COR-L47 (cell line): Measurements from ENCODE around the gene TRABD2B.

Experiments
- DNase-seq: peaks from one replicate; lab custom pipeline; 2025; lab: John Stamatoyannopoulos, UW

TRABD2B gene

DNA sequence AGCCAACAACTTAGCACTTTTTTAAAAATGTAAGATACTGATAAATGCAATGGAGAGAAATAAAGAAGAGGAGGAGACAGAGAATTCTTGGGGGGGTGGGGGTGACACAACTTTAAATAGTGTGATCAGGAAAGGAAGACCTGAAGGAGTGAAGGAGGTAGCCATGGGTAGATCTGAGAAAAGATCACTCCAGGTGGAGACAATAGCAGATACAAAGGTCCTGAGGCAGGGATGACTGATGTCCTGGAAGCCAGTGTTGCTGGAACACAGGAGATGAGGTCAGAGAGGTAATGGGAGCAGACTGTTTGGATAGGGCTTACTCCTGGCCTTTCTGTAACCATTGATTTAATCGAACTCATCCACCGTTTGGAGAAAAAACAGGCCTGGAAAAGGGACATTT is 24.6 kb upstream of the TRABD2B start:
- DNase-seq: no peak

DNA sequence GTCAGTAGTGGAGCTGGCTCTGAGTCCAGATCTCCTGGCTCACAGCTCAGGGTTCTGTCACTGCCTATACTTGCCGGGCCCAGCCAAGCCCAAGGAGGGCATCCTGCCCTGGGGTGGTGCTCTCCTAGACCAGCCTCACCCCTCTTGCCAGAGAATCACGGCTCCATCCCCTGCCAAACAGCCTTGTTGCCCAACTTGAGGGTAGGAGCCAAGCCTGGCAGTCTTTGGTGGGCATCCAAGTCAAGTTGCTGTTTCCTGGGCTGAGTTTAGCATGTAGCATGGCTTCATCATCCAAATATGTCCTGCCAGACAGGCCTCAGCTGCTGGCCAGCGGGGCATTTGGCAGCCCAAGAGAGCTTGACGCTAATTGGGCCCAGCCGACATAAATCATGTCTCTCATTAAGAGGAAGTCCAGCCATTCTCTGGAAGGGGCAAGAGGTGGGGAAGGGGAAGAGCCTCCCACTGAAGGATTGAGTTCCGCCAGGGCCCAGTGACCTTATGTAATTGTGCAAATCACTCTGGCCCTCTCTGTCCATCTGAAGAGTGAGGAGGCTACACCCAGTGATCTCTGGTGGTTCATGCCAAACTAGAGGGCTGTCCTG is 22.6 kb upstream of the TRABD2B start:
- DNase-seq: no peak

DNA sequence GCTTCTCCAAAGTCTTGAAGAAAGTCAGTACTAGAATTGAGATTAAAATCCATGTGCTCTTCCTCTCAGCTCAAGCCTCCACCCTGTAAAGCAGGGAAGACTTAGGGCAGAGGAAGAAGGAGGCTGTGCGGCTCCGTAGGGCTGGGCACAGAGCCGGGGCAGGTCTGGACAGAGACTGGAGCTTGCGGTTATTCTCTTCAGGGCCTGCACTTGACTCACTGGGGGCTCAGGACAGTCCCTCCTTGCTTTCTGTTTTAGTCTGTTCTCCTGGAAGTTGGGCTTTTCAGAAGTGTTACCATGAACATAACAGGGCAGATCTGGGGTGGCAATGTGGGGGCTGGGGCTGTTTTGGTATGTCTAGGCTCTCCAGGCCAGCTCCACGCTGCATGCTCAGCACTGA is 21.6 kb upstream of the TRABD2B start:
- no peak for DNase-seq

DNA sequence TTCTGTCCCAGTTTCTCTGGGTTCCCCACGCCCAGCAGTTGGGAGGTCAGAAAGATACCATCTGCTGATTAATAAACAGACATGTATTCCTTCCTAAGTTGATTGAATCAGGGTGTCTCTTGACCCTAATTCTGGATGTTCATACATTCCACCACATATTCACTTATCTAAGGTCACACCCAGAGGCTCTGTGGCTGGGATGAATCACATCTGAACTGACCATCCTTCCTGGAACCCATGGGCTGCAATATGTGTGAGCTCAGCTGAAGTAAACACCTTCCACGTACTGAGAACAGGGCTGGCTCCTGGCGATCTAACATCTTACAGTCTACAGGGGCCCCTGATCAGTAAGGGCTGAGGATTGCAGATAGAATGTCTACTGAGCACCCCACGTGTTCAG is 20.5 kb upstream of the TRABD2B start:
- DNase-seq: no peak

DNA sequence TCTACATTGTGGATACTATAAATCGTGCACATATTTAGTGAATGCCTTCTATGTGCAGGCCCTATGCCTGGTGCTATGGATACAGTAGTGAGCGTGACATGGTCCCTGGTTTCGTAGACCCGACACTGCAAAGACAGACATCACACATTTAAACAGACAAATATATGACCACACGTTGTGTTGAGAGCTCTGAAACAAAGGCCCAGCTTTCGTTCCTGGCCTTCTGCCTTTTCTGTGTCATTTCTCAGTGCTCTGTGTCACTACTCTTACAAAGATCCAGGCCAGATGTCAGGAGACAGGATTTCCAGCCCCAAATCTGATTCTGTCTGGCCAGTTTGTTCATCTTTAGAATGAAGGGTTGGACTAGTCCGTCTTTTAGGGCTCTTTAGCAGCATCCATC is 19.3 kb upstream of the TRABD2B start:
- no peak for DNase-seq

DNA sequence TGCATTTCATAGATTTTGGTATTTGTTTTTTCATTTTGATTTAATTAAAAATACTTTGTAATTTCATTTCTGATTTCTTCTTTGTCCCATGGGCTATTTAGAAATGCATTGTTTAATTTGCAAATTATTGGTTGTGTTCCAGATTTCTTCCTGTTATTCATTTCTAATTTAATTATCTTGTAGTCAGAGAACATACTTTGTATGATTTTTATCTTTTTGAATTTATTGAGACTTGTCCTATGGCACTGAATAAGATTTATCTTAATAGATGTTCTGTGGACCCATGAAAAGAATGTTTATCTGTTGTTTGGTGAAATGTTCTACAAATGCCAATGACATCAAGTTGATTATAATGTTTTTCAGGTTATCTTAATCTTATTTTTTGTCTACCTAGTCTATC is 16.1 kb upstream of the TRABD2B start:
- no peak for DNase-seq

DNA sequence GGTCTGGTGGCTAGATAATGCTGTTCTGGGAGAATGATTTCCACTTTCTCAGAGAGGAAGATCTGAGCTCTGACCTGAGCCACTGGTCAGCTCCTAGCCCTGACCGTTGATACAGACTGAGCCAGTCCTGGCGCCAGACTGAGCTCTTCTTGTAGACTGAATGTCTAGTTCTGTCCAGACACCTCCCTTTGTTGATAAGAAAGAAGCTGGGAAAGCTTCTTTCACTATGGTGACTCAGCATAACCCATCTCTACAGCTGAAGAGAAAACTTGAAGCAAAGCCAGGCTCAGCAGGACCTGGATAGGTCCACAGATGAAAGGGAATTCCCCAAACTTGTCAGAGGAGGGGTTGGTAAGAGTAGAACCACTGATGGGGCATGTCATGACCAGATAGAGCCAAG is 9.9 kb upstream of the TRABD2B start:
- DNase-seq: no peak

DNA sequence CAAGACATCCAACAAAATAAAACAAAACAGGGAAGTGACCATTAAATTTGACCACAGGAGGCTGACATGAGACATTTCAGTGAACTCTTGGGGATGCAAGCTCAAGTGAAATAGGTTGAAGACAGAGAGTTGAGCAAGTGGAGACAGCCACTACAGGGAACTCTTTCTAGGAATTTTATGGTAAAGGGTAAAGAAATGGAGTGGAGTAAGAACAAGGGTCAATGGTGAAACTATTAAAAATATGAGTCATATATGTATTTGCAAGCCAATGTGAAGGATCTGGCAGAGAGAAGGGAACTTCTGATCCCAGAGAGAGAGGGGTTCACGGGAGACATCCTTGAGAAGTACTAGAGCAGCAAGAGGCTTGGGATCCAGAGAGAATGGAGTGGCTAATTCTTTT is 9.1 kb upstream of the TRABD2B start:
- DNase-seq: no peak

DNA sequence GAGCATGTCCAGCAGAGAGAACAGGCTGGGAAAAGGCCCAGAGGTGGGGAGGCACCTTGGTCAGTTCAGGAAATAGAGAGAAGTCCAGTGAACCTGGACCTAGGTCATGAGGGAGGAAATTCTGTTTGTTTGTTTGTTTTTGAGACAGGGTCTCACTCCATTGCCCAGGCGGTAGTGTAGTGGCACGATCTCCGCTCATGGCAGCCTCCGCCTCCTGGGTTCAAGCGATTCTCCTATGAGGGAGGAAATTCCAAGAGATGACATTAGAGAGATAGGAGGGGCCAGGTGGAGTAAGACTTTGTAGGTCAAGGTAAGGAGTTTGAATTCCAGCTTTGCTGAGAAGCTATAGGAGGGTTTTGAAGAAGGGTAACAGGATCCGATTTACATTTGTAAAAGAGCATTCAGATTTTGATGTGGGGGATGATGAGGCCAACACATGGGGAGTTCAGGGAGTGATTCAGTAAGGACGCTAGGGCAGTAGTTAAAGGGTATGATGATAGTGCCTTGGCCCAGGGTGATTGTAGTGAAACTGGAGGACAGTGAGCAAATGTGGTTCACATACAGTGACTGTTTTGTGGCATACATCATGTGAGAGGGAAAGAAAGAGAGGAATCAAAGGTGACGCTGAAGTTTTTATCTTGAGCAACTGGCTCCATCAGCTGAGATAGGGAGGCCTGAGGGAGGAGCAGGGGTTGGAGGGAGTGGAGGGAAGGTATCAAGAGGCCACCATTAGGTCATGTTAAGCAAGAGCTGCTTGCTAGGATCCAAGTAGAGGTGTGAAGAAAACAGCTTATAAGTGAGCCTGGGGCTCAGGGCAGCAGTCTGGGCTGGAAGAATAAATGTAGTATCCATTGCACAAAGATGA is 8.3 kb upstream of the TRABD2B start:
- DNase-seq: no peak

DNA sequence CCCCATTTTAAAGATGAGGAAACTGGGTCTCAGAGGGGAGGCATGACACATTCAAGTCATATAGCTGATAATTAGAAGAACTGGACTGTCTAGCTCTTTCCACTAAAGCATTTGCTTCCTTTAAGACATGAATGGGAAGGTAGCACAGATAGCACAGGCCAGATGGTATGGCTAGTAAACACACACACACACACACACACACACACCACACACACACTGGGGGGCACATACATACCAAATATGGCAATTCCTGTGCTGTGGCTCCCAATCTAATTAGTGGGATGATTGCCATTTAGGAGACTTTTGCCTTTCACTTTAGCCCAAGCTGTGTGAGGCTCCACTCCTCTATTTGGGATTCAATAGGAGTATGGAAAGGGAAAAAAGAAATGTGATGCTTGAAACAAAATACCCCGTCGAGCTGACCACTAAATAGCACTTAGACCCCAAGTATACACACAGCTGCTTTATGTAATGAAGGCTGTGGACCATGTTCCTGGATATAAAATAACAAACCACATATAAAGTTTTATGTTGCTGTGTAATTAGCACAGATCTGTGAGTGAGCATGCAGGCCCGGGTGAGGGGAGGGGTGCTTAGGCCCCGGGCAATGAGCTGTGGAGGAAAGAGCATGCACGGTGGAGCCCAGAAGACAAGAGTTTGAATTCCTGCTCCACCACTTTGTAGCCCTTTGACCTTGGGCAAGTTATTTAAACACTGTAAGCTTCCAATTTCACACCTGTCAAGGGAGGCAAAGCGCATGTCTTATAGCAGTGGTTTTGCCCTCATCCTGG is 6.8 kb upstream of the TRABD2B start:
- peak; percentile 36 for DNase-seq

DNA sequence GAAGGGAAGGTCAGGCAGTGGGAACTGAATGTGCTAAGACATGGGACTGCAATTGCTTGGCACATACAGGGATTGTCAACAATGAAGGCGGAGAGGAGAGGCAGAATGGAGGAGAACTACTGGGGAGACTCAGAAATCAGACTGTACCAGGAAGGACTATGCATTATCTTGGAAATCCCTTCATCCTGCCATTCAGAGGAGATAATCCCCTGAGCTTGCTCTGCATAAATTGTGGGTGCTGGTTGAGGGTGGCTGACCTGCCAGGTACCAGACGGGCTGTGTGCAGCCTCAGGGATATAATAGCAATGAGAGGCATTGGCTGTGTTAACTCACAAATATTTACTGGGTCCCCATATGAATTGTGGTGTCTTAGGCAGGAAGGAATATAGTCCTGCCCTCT is 5.0 kb upstream of the TRABD2B start:
- no peak for DNase-seq

DNA sequence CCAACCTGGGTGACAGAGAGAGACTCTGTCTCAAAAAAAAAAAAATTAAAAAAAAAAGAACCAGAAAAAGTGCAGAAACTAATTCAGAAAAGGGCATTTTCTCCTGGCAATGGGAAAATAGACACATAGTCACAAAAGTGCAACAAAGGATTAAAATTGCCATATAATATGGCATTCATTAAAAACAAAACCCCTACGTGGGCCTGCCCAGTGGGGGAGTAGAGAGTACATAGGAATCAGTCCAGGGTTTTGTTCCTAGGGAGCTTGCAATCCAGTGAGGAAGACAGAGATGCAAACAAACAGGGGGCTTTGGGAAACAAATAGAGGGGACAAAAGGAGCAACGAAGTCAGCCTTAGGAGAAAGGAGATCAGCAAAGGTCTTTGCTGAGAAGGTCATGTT is 4.5 kb upstream of the TRABD2B start:
- no peak for DNase-seq

DNA sequence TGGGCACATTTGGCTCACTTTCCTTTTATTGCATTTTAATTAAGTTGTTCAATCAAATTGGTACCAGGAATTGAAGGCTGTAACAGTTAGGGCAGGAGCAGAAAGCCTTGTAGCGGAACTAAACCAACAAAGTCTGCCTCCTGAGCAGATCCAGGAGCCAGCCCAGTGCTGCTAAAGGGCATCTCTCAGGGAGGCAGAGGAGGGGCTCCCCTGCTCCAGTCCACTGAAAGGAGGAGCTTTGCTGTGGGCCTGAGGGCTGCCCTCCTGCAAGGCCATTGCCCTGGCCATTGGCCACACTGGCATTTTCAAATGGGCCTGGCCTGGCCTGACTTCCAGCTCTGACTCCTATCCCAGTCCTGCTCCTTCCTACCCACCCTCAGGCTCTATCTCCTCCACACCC is 3.7 kb upstream of the TRABD2B start:
- no peak for DNase-seq

DNA sequence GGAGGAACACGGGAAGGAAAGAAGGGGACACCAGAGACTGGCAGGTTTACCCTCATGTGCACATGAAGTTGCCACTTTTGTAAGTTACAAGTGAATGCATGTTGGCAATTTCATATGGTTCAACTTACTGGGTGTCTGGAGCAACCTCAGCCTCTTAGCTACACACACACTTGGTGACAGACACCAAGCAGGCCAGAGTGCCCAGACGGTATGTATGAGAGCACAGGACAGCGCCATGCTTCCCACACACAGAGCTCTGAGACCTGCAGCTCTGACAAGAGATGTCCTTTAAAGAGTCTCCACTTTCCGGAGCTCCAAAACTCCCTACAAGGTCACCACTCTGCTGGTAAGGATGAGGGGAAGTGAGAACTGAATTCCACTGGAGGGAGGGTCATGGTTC is 1.9 kb upstream of the TRABD2B start:
- DNase-seq: no peak

DNA sequence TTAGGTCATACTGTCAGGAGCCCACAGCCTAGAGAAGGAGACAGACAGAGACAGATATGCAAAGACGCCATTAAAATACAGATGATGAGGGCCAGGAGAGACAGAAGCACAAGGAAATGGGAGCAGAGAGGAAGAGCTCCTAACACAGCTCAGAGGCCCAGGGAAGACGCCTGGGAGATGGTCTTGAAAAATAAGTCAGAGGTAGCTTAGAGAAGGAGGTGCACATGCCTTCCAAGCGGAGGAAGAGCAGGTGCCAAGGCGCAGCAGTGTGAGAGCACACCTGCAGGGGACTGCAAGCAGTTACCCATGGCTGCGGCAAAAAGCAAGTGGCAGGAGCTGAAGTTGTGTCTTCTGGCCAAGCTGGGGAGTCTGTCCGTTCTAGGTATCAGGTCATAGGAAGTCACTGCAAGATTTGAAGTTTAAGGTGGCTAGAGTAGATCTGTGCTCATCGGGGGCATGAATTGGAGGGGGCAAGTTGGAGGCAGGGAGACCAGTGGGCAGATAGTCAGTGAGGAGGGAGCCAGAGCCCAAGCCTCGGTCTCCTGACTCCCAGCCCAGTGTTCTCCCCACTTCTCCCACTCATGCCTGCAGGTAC is 1.3 kb upstream of the TRABD2B start:
- no peak for DNase-seq

DNA sequence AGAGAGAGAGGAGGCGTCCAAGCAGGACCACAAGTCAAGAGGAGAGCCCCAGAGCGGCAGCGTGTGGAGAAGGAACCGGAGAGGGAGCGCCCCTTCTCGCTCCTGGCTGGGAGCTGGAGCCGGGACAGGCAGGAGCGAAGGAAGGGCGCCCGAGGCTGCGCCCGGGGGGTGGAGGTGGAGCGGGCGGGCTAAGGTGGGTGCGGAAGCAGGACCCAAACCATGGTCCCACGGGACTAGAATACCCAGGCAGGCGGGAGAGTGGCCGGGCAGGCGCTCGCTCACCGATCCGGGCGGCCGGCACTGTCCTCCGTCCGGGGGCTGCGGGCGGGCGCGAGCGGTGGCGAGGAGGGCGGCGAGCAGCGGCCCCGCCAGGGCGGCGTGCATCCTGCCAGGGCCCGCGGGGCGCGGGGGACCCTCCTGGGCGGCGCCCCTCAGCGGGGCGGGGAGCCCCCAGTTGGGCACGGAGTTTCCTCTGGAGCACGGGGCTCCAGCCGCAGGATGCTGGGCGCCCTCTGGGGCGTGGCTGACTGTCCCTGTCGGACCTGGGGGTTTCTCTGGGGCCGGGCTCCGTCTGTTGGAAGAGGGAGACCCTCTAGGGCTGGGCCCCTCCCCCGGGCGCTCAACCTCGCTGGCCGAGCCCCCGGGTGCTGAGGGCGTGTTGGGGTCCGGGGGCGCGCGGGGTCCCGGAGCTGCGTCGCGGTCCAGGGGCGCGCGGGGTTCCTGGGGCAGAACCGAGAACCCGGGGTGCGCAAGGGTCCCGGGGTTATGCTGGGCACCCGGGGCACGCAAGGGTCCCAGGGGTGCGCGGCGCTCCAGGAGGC is 569 bp downstream of the TRABD2B start:
- no peak for DNase-seq

DNA sequence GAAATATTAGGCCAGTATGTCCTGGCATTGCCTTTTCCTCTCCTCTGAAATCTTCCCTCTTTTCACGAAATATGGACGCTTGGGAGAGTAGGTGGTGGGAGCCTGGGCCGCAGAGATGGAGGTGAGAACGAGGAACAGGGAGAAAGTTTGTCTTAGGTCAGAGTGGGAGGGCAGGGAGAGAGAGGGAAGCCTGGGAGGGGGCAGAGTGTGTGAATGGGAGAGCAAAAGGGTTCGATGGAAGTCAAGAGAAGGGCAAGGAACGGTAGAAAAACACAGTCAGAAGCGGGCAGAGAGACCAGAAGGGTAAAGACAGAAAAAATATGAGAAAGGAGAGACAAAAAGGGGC is 1.2 kb downstream of the TRABD2B start:
- DNase-seq: no peak

DNA sequence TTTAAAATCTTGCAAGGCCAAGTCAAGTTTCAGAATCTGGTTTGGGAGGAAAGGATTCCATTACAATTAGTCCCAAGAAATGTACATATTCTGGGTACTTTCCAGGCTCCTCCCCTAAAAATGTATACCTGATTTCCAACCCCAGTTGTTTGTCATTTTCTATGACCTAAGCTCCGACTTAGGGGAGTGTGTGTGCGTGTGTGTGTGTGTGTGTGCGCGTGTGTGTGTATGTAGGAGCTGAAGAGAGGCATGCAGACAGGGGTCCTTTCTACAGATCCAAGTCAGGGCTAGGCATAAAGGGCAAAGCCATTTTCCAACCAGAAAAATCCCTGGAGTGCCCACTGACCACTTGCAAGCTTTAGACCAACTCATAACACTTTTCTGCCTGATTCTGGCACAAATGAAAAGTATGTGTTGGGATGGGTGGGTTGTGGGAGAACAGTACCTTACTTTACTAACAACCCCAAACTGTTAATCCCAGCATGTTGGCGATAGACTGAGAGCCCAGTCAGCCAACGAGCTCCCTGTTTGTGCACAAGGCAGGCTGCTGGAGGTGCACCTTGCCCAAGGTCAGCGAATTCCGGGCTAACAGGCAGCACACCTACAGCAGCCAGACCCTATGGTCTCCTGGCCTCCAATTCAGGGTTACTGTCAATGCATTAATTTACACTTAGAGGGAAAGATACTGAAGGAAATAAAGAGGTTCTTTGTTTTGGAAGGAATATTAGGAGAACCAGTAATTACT is 1.7 kb downstream of the TRABD2B start:
- DNase-seq: no peak

DNA sequence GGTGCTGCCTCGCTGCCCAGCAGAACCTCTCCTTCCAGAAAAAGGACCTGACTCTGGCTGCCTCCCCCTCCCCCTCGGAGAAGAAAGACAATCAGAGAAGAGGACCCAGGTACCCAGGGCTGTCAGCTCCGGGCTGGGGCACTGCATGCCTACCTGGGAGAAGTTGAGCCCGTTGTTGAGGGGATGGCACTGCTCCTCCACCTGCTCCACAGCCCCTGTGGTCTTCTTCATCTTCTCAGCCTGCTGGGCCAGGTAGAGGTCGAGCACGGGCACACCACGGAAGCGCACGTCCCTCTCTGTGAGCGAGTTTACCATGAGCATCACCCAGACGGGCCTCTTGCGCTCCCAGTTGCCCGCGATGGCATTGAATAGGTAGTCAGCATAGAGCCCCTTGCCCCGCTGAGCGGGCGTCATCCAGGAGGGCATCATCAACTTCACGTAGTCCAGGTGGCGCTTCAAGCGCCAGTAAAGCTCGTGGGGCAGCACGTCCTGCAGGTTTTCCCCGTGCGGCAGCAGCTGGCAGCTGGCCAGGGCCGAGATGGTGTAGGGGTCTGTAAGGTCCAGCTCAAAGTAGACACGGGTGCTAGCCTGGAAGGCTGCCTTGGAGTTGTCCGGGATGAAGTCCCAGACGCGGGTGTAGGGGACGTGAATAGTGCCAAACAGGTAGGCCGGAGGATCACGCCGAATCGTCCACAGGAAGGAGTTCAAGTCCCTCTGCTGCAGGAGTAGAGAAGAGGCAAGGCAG is 3.1 kb downstream of the TRABD2B start:
- no peak for DNase-seq

DNA sequence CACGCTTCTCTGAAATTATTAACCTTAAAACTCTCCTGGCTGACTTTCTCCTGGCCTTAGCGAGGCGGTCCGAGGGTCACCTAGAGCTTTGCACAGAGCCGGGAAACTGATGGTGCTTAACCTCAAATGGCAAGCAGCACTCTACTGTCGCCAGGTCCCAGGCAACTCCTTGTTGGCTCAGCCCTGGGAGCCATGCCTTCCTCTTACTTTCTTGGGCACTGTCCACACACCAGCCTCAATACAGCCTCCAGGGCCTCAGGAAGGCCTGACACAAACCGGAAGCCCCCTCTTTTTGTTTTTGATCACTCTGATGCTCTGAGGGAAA is 3.8 kb downstream of the TRABD2B start:
- no peak for DNase-seq
